Measurements from ENCODE around the gene CD40LG. TPM values are rescaled to one million over a fixed set of nuclear protein-coding genes. Genes with fewer than 3 reads are reported as not detected.

Gene CD40LG
- total and polyA plus RNA-seq, 2 donors (not counting 1 experiment from before 2014, with no cell fraction given) = 0.13 to 0.30 TPM

DNA sequence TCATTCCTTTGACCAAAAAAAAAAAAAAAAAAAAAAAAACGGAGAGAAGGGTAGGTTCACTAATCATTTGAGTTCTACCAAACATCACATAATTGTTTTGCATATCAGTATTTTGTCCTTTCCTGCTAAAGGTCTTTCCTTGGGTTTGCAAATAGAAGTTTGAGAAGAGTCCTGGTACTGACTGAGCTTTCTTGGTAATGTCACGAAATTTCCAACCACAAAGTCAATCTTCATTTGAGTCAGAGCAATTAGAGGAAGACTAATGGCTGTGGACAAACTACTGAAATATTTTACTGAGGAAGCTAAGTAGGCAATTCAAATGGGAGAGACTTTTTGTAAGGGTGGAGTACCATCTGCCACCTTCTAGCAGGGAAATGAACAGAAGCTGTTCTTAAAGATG lies 21.7 kb upstream of the CD40LG start:
- no peak for DNase-seq
- Histone ChIP-seq H2AFZ (ENCODE audit: insufficient read depth, low read depth, low read length, poor library complexity, severe bottlenecking) (no peak overlapping the region), H3K4me2 (replicated peaks; ENCODE audit: low read depth, low read length, poor library complexity, severe bottlenecking) (no peak overlapping the region), H3K4me3 (ENCODE audit: control extremely low read depth in 1 of 5, extremely low read depth in 1 of 5, insufficient read depth in 1 of 5, low read depth in 2 of 5, low read length in 4 of 5) (no peak overlapping the region), H3K79me2 (ENCODE audit: control insufficient read depth, insufficient read depth, low read length) (no peaks in the 10 kb centered on the region), H3K9ac (ENCODE audit: low read length) (no peak overlapping the region), H4K20me1 (ENCODE audit: control insufficient read depth, insufficient read depth, low read length, poor library complexity, severe bottlenecking) (no peaks in the 10 kb centered on the region), H3K4me1 (ENCODE audit: control insufficient read depth in 2 of 2, insufficient read depth in 2 of 2, low read length in 2 of 2) (no peaks in the 10 kb centered on the region), H3K9me3 (ENCODE audit: control extremely low read depth in 1 of 3, control insufficient read depth in 2 of 3, insufficient read depth in 1 of 3, low read length in 2 of 3) (no peaks in the 10 kb centered on the region), H3K27ac (ENCODE audit: low read length in 2 of 2) (no peak overlapping the region), H3K36me3 (replicated peaks in 1 of 2; ENCODE audit: control extremely low read depth in 1 of 2, control insufficient read depth in 1 of 2, extremely low read depth in 1 of 2, insufficient read depth in 2 of 2, low read length in 1 of 2) (no peaks in the 10 kb centered on the region), H3K27me3 (replicated peaks in 1 of 4; ENCODE audit: control extremely low read depth in 1 of 4, control insufficient read depth in 3 of 4, insufficient read depth in 4 of 4, low read length in 3 of 4) (no peaks in the 10 kb centered on the region)
- intact Hi-C loops (cut with micrococcal nuclease) = no loop called here
- Mint-ChIP-seq H3K9me3 (ENCODE audit: insufficient read depth) (no peaks in the 10 kb centered on the region), H3K4me1 (no peaks in the 10 kb centered on the region), H3K4me3 (no peak overlapping the region), H3K27ac (no peak overlapping the region), H3K27me3 (no peaks in the 10 kb centered on the region)
- WGBS (ENCODE audit: insufficient coverage) = no CpG with 5 or more reads among the region's 2 CpGs
- ChIA-PET CTCF (no interaction called here), POLR2A (no interaction called here)
- no peak for ATAC-seq (ENCODE audit: low read depth)
- TF ChIP-seq EZH2 (IDR thresholded peaks at IDR 0.05; ENCODE audit: borderline replicate concordance, insufficient read depth, low read depth, low read length, poor library complexity, severe bottlenecking) = no peak
- TF ChIP-seq, protein P1, sequence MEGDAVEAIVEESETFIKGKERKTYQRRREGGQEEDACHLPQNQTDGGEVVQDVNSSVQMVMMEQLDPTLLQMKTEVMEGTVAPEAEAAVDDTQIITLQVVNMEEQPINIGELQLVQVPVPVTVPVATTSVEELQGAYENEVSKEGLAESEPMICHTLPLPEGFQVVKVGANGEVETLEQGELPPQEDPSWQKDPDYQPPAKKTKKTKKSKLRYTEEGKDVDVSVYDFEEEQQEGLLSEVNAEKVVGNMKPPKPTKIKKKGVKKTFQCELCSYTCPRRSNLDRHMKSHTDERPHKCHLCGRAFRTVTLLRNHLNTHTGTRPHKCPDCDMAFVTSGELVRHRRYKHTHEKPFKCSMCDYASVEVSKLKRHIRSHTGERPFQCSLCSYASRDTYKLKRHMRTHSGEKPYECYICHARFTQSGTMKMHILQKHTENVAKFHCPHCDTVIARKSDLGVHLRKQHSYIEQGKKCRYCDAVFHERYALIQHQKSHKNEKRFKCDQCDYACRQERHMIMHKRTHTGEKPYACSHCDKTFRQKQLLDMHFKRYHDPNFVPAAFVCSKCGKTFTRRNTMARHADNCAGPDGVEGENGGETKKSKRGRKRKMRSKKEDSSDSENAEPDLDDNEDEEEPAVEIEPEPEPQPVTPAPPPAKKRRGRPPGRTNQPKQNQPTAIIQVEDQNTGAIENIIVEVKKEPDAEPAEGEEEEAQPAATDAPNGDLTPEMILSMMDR (IDR thresholded peaks at IDR 0.05) = no peak

DNA sequence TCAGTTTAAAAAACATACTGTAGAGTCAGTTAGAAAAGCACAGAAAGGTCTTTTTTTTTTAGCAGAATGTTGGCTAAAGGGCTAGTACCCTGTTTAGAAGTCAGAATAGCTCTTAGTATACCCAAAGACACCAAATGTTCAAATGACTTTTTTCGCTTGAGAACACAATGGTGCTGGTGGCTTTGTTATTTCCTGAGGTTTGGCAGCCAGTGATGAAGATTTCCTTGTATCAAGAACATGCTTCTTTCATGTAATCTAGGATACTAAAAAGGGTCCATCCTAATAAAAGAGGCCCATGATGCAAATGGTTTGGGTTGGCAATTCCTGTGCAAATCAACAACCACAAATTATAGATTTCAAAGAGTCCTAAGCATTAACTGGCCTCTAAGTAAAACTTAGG lies 21.1 kb upstream of the CD40LG start:
- Histone ChIP-seq H4K20me1 (ENCODE audit: control insufficient read depth, insufficient read depth, low read length, poor library complexity, severe bottlenecking) (no peaks in the 10 kb centered on the region), H3K27ac (ENCODE audit: low read length in 2 of 2) (no peak overlapping the region), H3K36me3 (replicated peaks in 1 of 2; ENCODE audit: control extremely low read depth in 1 of 2, control insufficient read depth in 1 of 2, extremely low read depth in 1 of 2, insufficient read depth in 2 of 2, low read length in 1 of 2) (no peaks in the 10 kb centered on the region), H3K4me2 (replicated peaks; ENCODE audit: low read depth, low read length, poor library complexity, severe bottlenecking) (no peak overlapping the region), H3K9me3 (ENCODE audit: control extremely low read depth in 1 of 3, control insufficient read depth in 2 of 3, insufficient read depth in 1 of 3, low read length in 2 of 3) (no peaks in the 10 kb centered on the region), H3K79me2 (ENCODE audit: control insufficient read depth, insufficient read depth, low read length) (no peaks in the 10 kb centered on the region), H3K27me3 (replicated peaks in 1 of 4; ENCODE audit: control extremely low read depth in 1 of 4, control insufficient read depth in 3 of 4, insufficient read depth in 4 of 4, low read length in 3 of 4) (no peaks in the 10 kb centered on the region), H3K9ac (ENCODE audit: low read length) (no peak overlapping the region), H2AFZ (ENCODE audit: insufficient read depth, low read depth, low read length, poor library complexity, severe bottlenecking) (no peak overlapping the region), H3K4me1 (ENCODE audit: control insufficient read depth in 2 of 2, insufficient read depth in 2 of 2, low read length in 2 of 2) (no peaks in the 10 kb centered on the region), H3K4me3 (ENCODE audit: control extremely low read depth in 1 of 5, extremely low read depth in 1 of 5, insufficient read depth in 1 of 5, low read depth in 2 of 5, low read length in 4 of 5) (no peak overlapping the region)
- Mint-ChIP-seq H3K4me3 (no peak overlapping the region), H3K27ac (no peak overlapping the region), H3K27me3 (no peaks in the 10 kb centered on the region), H3K4me1 (no peaks in the 10 kb centered on the region), H3K9me3 (ENCODE audit: insufficient read depth) (no peaks in the 10 kb centered on the region)
- no peak for TF ChIP-seq EZH2 (IDR thresholded peaks at IDR 0.05; ENCODE audit: borderline replicate concordance, insufficient read depth, low read depth, low read length, poor library complexity, severe bottlenecking)
- TF ChIP-seq, protein P1 (IDR thresholded peaks at IDR 0.05) = no peak
- no peak for ATAC-seq (ENCODE audit: low read depth)
- ChIA-PET CTCF (no interaction called here), POLR2A (no interaction called here)
- intact Hi-C loops (cut with micrococcal nuclease) = no loop called here
- no CpG with 5 or more reads among the region's 1 CpG for WGBS (ENCODE audit: insufficient coverage)
- no peak for DNase-seq
